ENCODE results near the gene PEX12. TPM values are rescaled to one million over a fixed set of nuclear protein-coding genes. Genes with fewer than 3 reads are reported as not detected.
"Not testable (repeated sequence)": the region's sequence is repeated elsewhere in the genome, so short reads cannot be mapped to it uniquely, and the experiment has no call there.

Gene PEX12
- 6.4 TPM for polyA plus RNA-seq (2013, experiment 1 of 2; ENCODE audit: insufficient read length)
- 6.1 TPM for polyA plus RNA-seq (2013, experiment 2 of 2; ENCODE audit: insufficient read length)

DNA sequence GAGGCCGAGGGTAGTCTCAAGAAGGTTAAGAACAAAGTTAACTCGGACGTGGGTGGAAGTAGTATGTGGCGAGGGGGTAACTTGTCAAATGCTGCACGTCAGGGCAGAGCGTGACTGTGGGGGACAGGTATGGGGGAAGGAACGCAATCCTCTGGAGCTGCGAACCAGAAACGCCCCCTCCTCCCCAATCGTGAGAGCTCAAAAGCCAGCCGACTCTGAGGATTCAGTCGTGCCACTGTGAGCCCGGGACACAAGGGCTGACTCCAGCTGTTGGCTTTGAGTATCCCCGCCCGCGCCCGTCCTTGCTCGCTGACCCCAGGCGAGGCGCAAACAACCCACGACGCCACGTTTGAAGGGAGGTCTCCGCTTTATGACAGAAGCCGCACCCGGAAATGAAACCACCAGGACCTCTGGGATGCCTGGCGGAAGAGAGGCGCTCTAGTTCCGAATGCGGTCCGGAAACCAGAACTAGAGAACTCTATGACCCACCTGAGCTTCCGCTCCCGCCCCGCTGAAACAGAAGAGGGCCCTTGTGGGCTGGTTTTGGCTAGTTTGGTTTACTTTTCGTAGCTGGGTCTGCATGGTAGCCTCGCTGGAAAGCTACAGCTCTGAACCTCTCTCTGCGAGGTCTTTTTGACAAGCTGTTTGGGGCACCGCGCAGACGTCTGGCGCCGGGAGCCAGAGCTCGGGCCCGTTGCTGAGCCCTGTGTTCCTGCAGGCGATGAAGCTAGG, at the start of gene PEX12:
TSS of gene PEX12 (minus strand) at position 375 of the 732 bp plus-strand sequence. CDS start 550 bp downstream, outside the sequence.
- DNase-seq, result peak; percentile 88

DNA sequence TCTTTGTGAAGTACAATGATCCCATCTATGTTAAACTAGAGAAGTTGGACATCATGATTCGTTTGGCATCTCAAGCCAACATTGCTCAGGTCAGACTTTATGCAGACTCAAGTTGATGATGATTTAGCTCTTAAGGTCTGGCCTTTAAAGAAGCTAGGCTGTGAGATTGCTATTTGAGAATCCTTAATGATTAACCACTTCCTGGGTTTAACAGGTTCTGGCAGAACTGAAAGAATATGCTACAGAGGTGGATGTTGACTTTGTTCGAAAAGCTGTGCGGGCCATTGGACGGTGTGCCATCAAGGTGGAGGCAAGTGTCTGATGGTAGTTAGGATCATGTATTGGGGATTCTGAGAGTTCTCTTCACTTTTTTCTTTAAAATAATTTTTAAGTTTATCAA, 49.0 kb upstream of the PEX12 start:
- DNase-seq, result no peak

DNA sequence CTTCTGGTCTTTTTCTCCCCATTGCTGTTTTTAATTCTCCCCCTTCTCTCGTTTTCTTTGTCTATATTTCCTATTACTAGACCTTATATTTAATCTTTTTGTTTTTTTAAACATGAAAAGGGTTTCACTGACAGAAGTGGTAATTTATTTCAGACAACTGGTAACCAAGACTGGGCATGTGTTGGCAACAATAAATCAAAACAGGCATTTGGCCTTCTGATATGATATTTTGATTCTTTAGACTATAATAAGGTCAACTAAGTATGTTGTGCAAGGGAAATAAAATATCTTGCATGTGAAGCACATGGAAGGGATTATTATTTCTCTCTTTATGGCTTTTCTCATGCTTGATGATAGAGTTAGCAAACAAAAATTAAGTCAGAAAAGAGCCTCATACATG, 43.4 kb upstream of the PEX12 start:
- DNase-seq, result no peak

DNA sequence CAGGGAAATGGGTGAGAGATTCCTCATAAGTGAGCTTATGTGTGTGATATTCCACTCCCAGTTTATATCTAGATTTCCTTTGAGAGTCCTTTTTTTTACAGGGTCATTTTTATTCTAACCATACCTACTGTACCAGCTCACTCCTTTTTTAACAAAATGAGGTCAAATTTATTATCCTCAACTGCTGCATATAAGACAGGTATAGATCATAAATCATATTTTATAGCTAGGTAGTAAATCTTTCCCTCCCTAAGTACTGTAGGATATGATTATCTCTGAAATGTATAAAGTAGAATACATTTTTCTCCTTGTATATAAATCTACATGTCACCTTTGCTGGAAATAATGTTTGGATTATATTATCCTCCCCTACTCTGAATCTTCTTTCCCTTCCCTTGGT, 40.3 kb upstream of the PEX12 start:
- no peak for DNase-seq

DNA sequence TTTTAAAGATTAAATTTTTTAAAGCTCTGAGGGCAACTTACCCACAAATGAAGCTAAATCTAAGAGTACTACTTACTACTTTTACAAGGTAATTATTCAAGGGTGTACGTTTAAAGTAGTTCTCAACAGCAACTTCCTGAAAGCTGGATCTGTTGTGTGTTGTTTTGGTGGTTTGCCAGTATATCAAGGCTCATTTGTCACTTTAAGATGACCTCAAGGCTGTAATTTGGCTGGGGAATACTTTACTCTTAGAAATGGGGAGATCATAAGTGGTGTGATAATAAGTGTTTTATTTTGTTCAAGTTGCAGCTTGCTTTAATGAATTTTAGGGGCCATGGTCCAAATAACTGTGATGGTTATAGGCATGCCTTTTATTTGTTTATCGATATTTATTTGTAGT, 39.1 kb upstream of the PEX12 start:
- no peak for DNase-seq

DNA sequence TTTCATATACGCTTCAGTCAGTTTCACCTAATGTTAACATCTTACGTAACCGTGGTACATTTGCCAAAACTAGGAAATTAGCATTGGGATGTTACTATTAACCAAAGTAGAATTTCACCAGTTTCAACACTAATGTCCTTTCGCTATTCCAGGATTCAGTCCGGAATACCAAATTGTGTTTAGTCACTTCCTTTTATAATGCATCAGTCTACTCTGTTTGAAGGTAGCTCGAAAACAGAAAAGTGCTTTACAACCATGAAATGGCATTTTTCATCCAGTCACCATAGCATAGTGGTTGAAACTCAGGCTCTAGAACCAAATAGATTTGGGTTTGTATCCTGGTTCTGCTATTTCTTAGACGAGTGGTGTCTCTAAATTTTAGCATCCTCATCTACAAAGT, 38.2 kb upstream of the PEX12 start:
- no peak for DNase-seq

DNA sequence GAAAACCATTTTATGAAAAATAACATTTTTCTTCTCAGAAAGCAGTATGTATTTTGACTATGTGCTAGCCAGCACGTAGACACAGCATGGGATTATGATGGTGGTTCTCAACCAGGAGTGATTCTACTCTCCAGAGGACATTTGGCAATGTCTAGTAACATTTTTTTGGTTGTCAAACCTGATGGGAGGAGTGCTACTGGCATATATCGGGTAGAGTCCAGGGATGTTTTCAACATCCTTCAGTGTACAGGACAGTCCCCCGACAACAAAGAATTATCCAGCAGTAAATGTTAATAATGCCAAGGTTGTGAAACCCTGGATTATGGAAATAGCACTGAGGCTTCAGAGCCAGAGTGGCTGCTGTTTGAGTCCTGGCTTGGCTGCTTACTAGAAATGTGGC, 36.4 kb upstream of the PEX12 start:
- DNase-seq, result peak; percentile 16

DNA sequence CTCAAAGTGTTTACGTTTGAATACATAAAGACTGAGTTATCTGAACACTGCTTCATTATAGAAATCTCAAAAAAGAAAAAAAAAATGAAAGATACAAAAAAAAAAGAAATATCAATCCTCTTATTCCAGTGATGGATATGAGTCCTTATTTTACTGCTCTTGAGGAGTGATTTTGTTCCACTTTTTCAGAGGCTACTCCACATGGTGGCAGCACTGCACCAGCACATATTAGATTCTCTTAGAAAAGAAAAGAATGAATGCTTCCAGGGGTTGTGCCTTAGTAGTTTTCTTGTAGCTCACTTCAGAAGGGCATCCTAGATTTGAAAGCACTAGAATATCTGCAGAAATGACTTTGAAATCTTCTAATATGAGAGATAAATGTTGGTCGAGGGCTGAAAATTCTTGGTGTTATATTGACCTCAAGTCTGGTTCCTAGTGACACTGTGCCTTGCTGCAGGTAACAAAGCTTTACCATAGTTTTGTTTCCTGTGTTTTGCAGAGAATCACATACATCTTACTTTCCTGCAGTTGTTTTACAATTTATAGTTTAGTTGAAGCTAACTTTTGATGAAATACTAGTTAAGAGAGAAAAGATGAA, 34.7 kb upstream of the PEX12 start:
- DNase-seq, result peak; percentile 46

DNA sequence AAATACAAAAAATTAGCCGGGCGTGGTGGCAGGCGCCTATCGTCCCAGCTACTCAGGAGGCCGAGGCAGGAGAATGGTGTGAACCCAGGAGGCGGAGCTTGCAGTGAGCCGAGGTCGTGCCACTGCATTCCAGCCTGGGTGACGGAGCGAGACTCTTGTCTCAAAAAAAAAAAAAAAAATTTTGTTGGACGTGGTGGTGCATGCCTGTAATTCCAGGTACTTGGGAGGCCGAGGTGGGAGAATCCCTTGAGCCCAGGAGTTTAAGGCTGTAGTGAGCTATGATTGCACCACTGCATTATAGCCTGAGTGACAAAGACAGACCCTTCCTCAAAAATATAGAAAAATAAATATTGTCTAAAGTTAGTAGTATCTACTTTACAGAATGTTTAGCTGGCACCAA, 32.4 kb upstream of the PEX12 start:
- not testable (repeated sequence) for DNase-seq

DNA sequence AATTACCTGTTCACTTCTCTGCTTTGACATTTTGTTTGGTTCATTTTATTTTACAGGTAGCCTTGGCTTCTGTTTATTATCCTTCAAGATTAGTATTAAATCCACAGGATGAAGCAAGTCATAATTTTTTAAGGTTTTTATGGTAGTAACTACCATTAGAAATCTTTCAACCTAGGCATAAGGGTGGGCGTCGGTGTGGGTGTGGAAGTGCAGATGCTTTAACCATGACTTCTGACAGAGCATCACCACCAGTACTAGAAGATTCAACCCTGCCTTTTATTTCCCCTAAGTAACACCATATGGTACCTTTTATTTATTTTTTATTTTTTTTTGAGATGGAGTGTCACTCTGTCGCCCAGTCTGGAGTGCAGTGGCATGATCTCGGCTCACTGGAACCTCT, 31.5 kb upstream of the PEX12 start:
- DNase-seq, result no peak

DNA sequence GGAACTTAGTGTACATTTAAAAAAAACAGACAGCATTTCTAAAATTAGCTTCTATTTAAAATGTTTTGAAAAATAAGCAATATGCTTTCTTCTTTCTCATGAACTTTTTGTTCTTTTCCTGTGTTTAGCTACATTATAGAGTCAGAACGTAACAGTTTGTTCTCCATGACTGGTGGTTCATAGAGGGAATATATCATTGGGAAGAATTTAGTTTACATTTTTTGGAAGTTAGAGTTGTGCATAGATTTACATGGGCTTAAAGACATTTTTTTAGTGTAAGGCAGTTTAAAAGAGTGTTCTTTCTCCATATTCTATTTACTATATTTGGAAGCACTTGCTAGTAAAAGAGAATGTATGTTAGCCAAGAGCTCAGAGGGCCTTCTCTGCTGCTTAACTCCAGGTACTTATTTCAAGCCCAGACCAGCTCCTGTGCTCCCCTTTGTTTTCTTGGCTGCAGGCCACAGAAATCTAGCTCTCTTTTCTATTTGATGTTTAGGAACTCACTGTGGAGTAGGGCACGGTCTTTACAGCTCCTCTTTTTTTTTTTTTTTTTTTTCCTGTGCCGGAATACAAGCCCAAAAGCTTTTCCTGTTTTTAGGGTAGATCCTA, 29.0 kb upstream of the PEX12 start:
- no peak for DNase-seq

DNA sequence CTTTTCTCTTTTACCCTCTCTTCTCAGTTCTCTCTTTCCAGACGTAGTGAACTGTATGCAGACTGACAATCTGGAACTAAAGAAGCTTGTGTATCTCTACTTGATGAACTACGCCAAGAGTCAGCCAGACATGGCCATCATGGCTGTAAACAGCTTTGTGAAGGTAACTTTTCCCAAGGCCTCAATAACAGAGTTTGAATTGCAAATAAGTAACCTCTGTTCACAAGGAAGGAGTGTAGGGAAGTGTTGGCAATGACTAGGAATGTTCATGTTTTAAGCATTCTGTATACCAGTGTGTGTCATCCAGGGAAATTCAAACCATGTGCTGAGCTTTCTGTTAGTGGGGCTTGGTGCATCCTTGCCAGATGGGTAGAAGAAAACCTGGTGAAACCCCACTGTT, 27.3 kb upstream of the PEX12 start:
- peak; percentile 39 for DNase-seq

DNA sequence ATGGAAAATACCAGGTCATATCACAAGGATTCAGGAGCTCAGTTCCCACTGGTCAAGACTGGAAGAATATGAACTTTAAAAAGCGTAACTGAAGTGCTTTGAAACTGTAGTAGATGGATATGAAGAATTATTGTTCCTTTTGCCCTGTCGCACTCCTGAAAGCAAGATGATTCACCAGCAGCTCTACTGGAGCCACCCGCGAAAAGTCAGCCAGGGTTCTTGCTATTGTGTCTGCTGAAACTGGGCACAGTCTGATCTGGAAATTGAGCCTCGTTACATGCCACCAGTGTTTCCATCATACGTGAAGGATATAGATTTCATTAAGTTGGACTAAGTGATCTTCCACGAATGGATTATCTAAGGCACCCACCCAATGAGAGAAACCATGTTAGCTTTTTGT, 25.3 kb upstream of the PEX12 start:
- no peak for DNase-seq

DNA sequence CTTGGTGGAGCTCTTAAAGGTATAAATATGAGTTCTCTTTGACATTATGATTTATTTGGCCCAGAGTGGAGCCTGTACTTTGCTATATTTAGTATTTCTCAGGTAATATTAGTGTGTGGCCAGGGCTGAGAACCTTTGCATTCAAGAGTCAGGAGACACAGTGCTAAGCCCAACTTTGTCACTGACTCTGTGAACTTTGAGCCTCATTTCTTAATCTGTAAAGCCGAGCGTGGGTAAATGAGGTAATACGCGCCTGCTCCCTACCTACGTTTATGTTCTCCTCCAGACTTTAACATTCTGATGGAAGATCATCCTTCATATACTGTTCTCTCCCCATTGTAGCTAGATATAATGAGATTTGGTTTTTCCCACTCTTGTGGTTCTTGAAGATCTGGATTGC, 19.2 kb upstream of the PEX12 start:
- no peak for DNase-seq

DNA sequence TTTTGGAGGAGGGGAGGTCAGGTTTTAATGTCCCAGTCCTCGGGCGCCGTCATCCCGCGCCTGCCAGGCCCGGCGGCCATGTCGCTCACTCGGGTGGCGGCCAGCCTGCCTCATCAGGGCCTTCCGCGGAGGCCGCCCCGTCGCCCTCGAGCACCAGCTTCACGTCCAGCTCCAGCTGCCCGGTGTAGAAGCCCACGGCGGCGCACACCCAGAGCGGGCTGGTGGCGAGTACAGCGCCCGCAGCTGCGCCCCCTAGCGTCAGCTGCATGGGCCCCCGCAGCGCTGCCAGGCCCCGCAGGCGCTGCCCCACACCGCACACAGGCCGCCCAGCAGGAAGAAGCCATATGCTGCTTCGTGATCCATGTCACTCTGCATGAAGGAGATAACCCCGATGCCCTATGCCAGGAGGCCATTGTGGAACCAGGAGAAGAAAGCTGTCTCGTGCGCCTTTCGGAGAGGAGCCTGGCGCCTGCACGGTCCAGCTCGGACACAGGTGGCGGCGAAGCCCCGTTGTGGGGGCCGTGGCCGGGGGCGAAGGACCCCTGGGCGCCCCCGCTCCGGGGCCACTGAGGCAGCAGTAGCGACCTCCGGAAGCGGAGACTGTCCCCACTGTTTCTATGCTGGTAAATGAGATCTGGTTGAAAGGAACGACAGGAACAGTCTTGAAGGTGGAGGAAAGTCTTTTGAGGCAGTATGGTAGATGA, 18.3 kb upstream of the PEX12 start:
- no peak for DNase-seq

DNA sequence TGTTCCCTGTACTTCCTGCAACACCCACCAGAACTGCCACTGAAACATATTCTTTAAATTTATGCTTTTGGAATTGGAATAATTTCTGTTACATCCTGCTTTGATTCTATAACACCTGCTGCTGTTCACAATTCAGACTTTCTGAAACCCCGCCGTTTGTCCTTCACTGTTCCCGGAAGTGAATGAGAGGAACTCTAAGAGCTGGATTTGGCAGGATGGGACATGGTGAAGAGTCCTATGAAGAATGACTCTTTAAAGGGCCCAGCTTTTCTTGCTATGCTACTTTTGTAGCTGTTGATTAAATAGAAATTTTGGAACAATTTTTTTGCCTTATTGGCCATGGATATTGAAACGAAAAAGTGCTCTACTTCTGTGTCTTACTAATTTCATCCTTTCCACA, 17.7 kb upstream of the PEX12 start:
- no peak for DNase-seq

DNA sequence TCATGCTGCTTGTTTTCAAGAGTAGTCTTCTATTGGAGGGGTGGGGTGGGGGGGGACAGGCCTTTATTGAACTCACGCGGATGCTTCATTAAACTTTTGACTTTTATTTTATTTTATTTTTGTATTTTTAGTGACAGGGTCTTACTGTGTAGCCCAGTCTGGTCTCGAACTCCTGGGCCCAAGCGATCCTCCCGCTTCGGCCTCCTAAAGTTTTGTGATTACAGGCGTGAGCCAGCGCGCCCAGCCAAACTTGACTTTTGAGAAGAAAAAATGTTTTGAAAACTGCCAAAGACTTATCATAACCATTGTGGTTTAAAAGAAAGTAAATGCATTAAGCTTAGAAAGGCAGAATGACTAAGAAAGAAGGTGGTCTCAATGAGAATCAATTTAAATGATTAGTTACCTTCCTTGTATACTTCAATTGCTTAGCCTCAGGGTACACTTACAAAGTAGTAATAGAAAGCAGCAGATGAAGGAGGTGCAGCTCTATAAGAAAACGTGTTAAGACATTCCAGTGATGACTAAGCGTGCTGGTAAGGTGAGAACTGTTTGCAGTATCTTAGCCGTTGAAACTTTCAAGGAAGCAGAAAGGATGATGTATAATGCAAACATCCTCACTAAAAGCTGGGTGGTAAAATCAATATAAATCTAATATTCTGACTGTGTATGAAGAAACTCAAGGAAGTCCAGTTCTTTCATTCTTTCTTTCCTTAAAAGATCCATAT, 10.0 kb upstream of the PEX12 start:
- DNase-seq, result peak; percentile 61

DNA sequence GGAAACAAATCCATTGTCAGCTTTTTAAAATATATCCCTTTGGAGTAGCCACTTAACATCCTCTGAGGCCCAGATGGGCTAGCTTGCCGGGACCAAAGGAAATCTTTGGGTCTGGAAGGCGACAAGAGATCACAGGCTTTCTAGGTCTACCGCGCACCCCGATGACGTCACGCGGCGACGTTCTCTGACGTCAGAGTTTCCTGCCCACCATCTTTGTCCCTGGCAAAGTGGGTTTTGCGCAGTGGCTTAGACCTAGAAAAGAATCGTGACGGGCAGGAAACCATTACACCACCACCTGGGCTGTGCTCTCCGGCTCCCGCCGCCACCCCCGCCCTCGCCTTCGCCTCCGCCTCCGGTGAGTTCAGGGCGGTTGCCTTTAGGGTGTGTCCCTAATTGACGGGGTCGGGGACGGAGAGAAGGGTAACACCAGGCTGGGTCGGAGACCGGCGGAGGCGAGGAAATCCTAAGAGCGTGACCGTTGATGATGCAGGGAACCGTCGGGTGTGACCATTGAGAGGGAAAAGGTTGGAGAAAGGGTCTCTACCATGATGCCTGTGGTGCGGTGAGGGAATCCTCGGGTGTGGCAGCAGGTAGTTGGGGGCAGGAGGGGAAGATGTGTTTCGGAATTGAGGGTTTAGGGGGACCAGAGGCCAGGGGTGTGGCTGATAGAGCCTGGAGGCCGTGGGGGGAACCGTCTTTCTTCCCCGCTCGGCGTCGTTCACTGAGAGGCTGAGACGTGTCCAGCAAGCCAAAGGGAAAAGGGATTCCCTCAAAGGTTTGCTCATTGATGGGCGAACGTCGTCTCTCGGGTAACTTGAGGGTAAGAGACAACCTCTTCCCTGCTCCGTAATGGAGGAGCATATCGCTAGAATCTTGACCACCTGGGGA, 8.9 kb upstream of the PEX12 start, which contains the start of gene AP2B1:
TSS of gene AP2B1 (plus strand) at position 249 of the 888 bp plus-strand sequence. CDS start 6,709 bp downstream, outside the sequence.
- peak; percentile 95 for DNase-seq

DNA sequence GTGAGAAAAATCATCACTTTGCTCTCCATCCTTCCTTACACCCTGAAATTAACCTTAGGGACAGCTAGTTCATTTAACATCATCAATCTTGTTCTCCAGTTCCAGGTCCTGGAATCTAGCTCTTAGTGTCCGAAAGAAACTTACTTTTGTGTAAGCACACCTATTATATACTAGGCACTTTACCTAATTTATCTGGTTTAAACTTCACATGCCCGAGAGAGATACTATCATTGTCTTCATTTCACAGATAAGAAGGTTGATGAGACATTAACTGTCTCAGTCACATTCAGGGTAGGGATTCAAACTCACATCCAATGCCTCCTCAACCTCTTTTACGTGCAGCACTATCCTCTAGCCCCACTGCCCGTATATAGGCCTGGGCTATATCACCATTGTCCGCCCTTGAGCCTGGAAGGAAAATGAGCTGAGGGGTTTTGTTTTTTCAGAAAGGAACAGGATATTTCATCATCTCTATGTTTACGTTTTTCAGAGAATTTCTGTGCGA, 8.2 kb upstream of the PEX12 start:
- DNase-seq, result no peak

DNA sequence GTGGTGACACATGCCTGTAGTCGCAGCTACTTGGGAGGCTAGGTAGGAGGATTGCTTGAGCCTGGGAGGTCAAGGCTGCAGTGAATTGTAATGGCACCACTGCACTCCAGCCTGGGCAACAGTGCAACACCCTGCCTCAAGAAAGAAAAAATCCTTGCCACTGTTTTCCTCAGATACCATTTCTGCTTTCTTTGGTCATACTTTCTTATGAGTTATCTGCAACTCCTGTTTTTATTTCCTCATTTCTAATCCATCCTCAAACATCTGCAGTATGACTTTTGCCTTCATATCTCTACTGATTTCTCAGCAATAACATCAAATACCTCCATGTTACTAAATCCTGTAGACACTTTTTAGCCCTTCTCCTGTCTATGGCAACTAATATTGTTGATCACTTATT, 5.7 kb upstream of the PEX12 start:
- DNase-seq, result no peak

DNA sequence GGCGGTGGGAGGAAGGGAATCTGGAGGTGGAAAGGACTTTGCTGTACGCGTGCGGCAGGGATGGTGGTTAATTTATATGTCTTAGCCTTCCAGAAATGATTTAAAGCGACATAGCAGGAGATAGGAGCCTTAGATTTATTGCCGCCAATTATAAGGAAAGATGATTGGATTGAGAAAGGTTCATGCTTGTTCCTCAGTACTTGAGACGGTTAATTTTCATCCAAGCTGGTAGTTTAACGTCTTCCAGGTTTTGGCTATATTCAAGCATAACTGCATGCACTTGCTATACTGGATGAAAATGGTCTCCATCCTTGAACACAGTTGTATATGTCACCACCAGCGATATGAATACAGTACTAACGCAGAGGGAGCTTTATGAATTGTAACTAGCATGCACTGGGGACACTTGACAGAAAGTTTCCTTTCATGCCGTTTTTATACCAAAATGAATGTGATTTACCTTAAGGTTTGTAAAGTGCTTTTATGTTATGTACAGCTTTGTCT, 610 bp upstream of the PEX12 start:
- no peak for DNase-seq

Measured in fibroblast of skin of abdomen (primary cell).